DOHH2 (cell line): ENCODE results near the gene SECISBP2.

ENCODE experiments used
- EZH2phosphoT487 ChIP-seq: fragments of 200-600 bp; sonication (generic); IDR thresholded peaks from 2 replicates; pipeline ENCODE4 v1.6.1; 2017; ENCODE audit warnings: borderline replicate concordance, mild to moderate bottlenecking, antibody characterized with exemption, low read length, moderate library complexity, mixed read lengths
- TF ChIP-seq, protein P1 (sequence below): fragments of 200-600 bp; sonication (generic); IDR thresholded peaks from one replicate; pipeline ENCODE4 v1.5.1; 2014; ENCODE audit warnings: antibody characterized with exemption, mild to moderate bottlenecking, low read depth, low read length; ENCODE audit not compliant: poor library complexity, severe bottlenecking

DNA sequence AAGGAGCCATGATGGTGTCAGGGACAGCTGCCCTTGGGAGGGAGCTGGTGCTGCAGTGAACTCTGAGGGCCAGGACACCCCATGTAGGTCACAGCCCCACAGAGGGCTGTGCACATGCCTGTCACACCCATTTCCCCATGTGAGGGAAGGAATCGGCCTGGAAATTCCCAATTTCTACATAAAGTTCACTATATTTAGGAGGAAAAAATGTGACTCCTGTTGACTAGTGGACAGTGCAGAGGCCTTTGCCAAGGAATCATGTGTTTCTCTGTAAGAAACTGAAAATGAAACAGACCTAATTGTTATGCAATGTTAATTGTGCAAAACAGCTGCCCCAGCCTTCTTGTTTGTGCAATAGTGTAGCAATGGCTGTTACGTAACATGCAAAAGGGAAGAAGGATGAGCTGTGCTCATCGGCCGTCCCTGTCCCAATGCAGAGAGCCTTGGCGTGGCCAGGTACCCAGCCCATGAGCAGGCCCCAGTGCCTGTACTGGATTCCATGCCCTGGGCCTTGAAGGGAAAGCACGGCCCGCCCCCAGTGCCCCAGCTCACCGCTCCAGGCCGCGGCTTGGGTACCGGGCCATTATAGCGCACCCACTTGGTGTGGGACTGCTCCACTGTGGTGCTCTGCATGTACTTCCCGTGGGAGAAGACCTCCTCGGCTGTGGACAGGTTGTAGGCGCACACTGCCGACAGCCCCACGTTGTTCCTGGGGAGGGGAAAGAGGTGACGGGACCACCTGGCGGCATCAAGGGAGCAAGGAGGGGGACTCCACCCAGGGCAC, 70.0 kb downstream of the SECISBP2 start:
- TF ChIP-seq, protein P1, sequence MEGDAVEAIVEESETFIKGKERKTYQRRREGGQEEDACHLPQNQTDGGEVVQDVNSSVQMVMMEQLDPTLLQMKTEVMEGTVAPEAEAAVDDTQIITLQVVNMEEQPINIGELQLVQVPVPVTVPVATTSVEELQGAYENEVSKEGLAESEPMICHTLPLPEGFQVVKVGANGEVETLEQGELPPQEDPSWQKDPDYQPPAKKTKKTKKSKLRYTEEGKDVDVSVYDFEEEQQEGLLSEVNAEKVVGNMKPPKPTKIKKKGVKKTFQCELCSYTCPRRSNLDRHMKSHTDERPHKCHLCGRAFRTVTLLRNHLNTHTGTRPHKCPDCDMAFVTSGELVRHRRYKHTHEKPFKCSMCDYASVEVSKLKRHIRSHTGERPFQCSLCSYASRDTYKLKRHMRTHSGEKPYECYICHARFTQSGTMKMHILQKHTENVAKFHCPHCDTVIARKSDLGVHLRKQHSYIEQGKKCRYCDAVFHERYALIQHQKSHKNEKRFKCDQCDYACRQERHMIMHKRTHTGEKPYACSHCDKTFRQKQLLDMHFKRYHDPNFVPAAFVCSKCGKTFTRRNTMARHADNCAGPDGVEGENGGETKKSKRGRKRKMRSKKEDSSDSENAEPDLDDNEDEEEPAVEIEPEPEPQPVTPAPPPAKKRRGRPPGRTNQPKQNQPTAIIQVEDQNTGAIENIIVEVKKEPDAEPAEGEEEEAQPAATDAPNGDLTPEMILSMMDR: no peak
- no peak for TF ChIP-seq EZH2phosphoT487
